ENCODE measurements around the gene OR9G1. TPM values are rescaled to one million over a fixed set of nuclear protein-coding genes. Genes with fewer than 3 reads are reported as not detected.

OR9G1 gene
- total and polyA plus RNA-seq, 2 of the 8 experiments (the other 6 are each of a cell fraction or from before 2014, with no cell fraction given): not detected

DNA sequence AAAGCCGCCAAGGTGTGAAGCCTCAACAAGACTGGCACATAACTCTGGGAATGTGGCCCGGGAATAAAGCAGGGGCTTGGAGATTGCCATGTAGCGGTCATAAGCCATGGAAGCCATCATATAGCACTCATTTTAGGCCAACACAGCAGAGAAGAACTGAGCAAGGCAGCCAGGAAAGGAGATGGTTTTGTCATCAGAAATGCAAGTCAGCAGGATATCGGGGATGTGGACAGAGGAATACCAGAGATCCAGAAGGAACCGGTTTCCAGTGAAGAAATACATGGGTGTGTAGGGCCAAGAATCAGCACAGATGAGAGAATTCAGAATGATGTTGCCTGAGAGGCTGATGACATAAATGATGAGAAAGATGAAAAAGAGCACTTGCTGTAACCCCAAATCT lies 52.6 kb downstream of the OR9G1 start (continued):
- no peak for TF ChIP-seq PHF8 (conservative IDR thresholded peaks at IDR 0.05; ENCODE audit: low read depth, low read length)
- no peak for TF ChIP-seq BCL11A (IDR thresholded peaks at IDR 0.05; ENCODE audit: low read depth in 2 of 2, low read length in 2 of 2)

Small RNA genes lying within 50 kb of the gene (microRNA-seq; reads per million reads assigned to microRNA genes)
- gene MIR6128 (ENCODE audit: borderline microRNAs expressed in 2 of 2, borderline number of aligned reads in 2 of 2, borderline replicate concordance in 1 of 2): 0 reads per million in 2 experiments

Small RNA genes lying within 50 kb of the gene (small RNA-seq; reads per million reads assigned to genes)
- gene AP001803.1 (ENCODE audit: insufficient read depth) (not detected), gene AP004245.1 (ENCODE audit: insufficient read depth) (not detected), gene MIR6128 (ENCODE audit: insufficient read depth) (not detected)

Other genes starting within 250 kb of the OR9G1 start
- gene OR5M3, start 225.7 kb upstream of the OR9G1 start, total RNA-seq (2021; fragmentation: NEBNext Ultra II Directional; extraction: Animal tissue kit (Norgen Biotek cat#: 25700)): not detected in 2 replicates
- not detected in 2 replicates for gene OR5M3, start 225.7 kb upstream of the OR9G1 start, polyA plus RNA-seq (2011; rRNA removed)
- gene OR5M8, start 207.7 kb upstream of the OR9G1 start, total RNA-seq (2021; fragmentation: NEBNext Ultra II Directional; extraction: Animal tissue kit (Norgen Biotek cat#: 25700)): not detected in 2 replicates
- gene OR5M8, start 207.7 kb upstream of the OR9G1 start, polyA plus RNA-seq (2011; rRNA removed): not detected in 2 replicates
- not detected in 2 replicates for gene OR5M11, start 155.8 kb upstream of the OR9G1 start, total RNA-seq (2021; fragmentation: NEBNext Ultra II Directional; extraction: Animal tissue kit (Norgen Biotek cat#: 25700))
- gene OR5M11, start 155.8 kb upstream of the OR9G1 start, polyA plus RNA-seq (2011; rRNA removed): 0.08 TPM in 1 of 2 replicates, not detected in the other
- gene OR5M10, start 121.4 kb upstream of the OR9G1 start, total RNA-seq (2021; fragmentation: NEBNext Ultra II Directional; extraction: Animal tissue kit (Norgen Biotek cat#: 25700)): not detected in 2 replicates
- gene OR5M10, start 121.4 kb upstream of the OR9G1 start, polyA plus RNA-seq (2011; rRNA removed): not detected in 2 replicates
- not detected in 2 replicates for gene OR5M1, start 84.2 kb upstream of the OR9G1 start, total RNA-seq (2021; fragmentation: NEBNext Ultra II Directional; extraction: Animal tissue kit (Norgen Biotek cat#: 25700))
- not detected in 2 replicates for gene OR5M1, start 84.2 kb upstream of the OR9G1 start, polyA plus RNA-seq (2011; rRNA removed)
- not detected in 2 replicates for gene OR5AP2, start 56.7 kb upstream of the OR9G1 start, total RNA-seq (2021; fragmentation: NEBNext Ultra II Directional; extraction: Animal tissue kit (Norgen Biotek cat#: 25700))
- not detected in 2 replicates for gene OR5AP2, start 56.7 kb upstream of the OR9G1 start, polyA plus RNA-seq (2011; rRNA removed)
- not detected in 2 replicates for gene OR5AR1, start 35.4 kb upstream of the OR9G1 start, total RNA-seq (2021; fragmentation: NEBNext Ultra II Directional; extraction: Animal tissue kit (Norgen Biotek cat#: 25700))
- 0.12 TPM in 1 of 2 replicates, not detected in the other for gene OR5AR1, start 35.4 kb upstream of the OR9G1 start, polyA plus RNA-seq (2011; rRNA removed)
- gene OR9G4, start 49.6 kb downstream of the OR9G1 start, total RNA-seq (2021; fragmentation: NEBNext Ultra II Directional; extraction: Animal tissue kit (Norgen Biotek cat#: 25700)): not detected in 2 replicates
- not detected in 2 replicates for gene OR9G4, start 49.6 kb downstream of the OR9G1 start, polyA plus RNA-seq (2011; rRNA removed)

All from H1 (cell line).